Measurements from ENCODE around the gene GAPDH.

The GAPDH gene

GRCh38 chr12:6562881-6563280 lies 28.6 kb downstream of the GAPDH start:
- Histone ChIP-seq H3K4me1 (ENCODE audit: control insufficient read depth, insufficient read depth, low read length) (no peaks in the 10 kb centered on the region), H3K27ac (ENCODE audit: extremely low read depth, low read depth, low read length) (0 out of 2 replicates have a peak overlapping the region, but pooled peaks have one; percentile 24), H3K9me3 (ENCODE audit: control insufficient read depth, insufficient read depth, low read depth, low read length) (no peaks in the 10 kb centered on the region), H3K36me3 (ENCODE audit: control insufficient read depth in 2 of 2, insufficient read depth in 1 of 2, low read length in 2 of 2) (peaks cover 80 to 87% of the 10 kb centered on the region in 2 experiments), H3K4me3 (ENCODE audit: low read depth, low read length) (no peak overlapping the region)
- no peak for TF ChIP-seq ZNF544 (tag by site-specific recombination; IDR thresholded peaks at IDR 0.05)
- ChIA-PET POLR2A (interaction anchor here (1.1 kb wide), 1 partner anchor 126 kb away, joined by 4 read pairs; the partner anchor contains the start of gene ZNF384), CTCF (interaction anchor here (0.8 to 2.9 kb wide), 12 partner anchors 9 to 184 kb away, joined by 3 to 23 read pairs (median 5); no protein-coding TSS in a partner anchor)

DNA sequence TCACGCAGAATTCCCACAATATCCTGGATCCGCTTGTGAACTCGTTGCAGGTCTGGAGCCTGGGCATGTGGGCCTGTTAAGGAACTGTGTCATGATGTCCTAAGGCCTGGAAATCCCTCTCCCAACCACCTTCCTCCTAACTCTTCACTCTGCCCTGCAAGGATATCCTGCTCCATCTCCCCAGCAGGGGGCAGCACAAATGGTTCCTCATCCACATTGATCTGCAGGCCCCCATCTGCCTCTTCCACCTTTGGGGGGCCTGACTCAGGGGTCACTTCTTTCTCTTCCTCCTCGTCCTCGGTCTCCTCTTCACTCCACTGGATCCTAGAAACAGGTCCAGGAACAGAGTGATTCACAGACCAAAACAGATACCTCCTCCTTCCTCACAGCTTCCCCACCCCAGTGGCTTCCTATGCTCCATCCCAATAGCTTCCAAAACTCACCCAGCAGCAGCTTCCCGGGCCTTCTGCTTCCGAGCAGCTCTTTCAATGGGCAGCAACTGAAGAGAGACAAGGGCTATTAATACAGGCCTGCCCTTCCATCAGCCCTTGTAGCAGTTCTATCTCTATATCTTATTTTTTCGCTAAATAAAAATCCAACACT lies 29.2 kb downstream of the GAPDH start:
- POLR2A ChIA-PET: interaction anchor here (0.8 to 1.1 kb wide), 2 partner anchors 93 to 125 kb away, joined by 3 to 4 read pairs; partner anchors contain the start of genes VAMP1 and ZNF384

More for the DNA sequence above, 29.2 kb downstream of the GAPDH start:
- Histone ChIP-seq H3K36me3 (ENCODE audit: control insufficient read depth in 2 of 2, insufficient read depth in 1 of 2, low read length in 2 of 2) (peaks cover 73 to 86% of the 10 kb centered on the region in 2 experiments), H3K27ac (ENCODE audit: extremely low read depth, low read depth, low read length) (no peak overlapping the region), H3K9me3 (ENCODE audit: control insufficient read depth, insufficient read depth, low read depth, low read length) (no peaks in the 10 kb centered on the region), H3K4me3 (ENCODE audit: low read depth, low read length) (no peak overlapping the region), H3K4me1 (ENCODE audit: control insufficient read depth, insufficient read depth, low read length) (no peaks in the 10 kb centered on the region)
- CTCF ChIA-PET: interaction anchor here (0.6 to 2.9 kb wide), 17 partner anchors 9 to 306 kb away, joined by 3 to 23 read pairs (median 5); partner anchors contain the start of gene COPS7A
- TF ChIP-seq CTCF (tag by site-specific recombination; IDR thresholded peaks at IDR 0.05): peak; percentile 76; the same call in 1 of the 2 replicates
- TF ChIP-seq KLF16 (tag by site-specific recombination; IDR thresholded peaks at IDR 0.05): peak; percentile 11; the same call in 1 of the 2 replicates
- peak; percentile 67 for TF ChIP-seq ZBTB17 (tag by site-specific recombination; IDR thresholded peaks at IDR 0.05)
- TF ChIP-seq, protein P1, sequence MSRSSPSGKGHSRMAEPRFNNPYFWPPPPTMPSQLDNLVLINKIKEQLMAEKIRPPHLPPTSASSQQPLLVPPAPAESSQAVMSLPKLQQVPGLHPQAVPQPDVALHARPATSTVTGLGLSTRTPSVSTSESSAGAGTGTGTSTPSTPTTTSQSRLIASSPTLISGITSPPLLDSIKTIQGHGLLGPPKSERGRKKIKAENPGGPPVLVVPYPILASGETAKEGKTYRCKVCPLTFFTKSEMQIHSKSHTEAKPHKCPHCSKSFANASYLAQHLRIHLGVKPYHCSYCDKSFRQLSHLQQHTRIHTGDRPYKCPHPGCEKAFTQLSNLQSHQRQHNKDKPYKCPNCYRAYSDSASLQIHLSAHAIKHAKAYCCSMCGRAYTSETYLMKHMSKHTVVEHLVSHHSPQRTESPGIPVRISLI (tag by site-specific recombination; IDR thresholded peaks at IDR 0.05): no peak
- TF ChIP-seq, protein P2, sequence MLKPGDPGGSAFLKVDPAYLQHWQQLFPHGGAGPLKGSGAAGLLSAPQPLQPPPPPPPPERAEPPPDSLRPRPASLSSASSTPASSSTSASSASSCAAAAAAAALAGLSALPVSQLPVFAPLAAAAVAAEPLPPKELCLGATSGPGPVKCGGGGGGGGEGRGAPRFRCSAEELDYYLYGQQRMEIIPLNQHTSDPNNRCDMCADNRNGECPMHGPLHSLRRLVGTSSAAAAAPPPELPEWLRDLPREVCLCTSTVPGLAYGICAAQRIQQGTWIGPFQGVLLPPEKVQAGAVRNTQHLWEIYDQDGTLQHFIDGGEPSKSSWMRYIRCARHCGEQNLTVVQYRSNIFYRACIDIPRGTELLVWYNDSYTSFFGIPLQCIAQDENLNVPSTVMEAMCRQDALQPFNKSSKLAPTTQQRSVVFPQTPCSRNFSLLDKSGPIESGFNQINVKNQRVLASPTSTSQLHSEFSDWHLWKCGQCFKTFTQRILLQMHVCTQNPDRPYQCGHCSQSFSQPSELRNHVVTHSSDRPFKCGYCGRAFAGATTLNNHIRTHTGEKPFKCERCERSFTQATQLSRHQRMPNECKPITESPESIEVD (tag by site-specific recombination; IDR thresholded peaks at IDR 0.05): no peak
- TF ChIP-seq SETDB1 (IDR thresholded peaks at IDR 0.05; ENCODE audit: insufficient read length, low read length): no peak
- no peak for TF ChIP-seq ZNF174 (tag by site-specific recombination; IDR thresholded peaks at IDR 0.05)
- TF ChIP-seq, protein P3, sequence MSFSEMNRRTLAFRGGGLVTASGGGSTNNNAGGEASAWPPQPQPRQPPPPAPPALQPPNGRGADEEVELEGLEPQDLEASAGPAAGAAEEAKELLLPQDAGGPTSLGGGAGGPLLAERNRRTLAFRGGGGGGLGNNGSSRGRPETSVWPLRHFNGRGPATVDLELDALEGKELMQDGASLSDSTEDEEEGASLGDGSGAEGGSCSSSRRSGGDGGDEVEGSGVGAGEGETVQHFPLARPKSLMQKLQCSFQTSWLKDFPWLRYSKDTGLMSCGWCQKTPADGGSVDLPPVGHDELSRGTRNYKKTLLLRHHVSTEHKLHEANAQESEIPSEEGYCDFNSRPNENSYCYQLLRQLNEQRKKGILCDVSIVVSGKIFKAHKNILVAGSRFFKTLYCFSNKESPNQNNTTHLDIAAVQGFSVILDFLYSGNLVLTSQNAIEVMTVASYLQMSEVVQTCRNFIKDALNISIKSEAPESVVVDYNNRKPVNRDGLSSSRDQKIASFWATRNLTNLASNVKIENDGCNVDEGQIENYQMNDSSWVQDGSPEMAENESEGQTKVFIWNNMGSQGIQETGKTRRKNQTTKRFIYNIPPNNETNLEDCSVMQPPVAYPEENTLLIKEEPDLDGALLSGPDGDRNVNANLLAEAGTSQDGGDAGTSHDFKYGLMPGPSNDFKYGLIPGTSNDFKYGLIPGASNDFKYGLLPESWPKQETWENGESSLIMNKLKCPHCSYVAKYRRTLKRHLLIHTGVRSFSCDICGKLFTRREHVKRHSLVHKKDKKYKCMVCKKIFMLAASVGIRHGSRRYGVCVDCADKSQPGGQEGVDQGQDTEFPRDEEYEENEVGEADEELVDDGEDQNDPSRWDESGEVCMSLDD (tag by site-specific recombination; IDR thresholded peaks at IDR 0.05): 0 out of 2 replicates have a peak, but pooled peaks have one; percentile 55
- no peak for TF ChIP-seq ZNF701 (tag by site-specific recombination; IDR thresholded peaks at IDR 0.05)
- no peak for TF ChIP-seq ZNF155 (tag by site-specific recombination; IDR thresholded peaks at IDR 0.05)
- peak; percentile 82 for TF ChIP-seq PATZ1 (tag by site-specific recombination; IDR thresholded peaks at IDR 0.05)
- TF ChIP-seq ZNF792 (tag by site-specific recombination; IDR thresholded peaks at IDR 0.05): no peak
- peak; percentile 56 for TF ChIP-seq ZNF600 (tag by site-specific recombination; IDR thresholded peaks at IDR 0.05)
- TF ChIP-seq ZNF654 (tag by site-specific recombination; IDR thresholded peaks at IDR 0.05; ENCODE audit: low read depth): peak; percentile 50
- no peak for TF ChIP-seq ZNF202 (tag by site-specific recombination; IDR thresholded peaks at IDR 0.05; ENCODE audit: borderline replicate concordance)
- no peak for TF ChIP-seq ZNF830 (tag by site-specific recombination; IDR thresholded peaks at IDR 0.05; ENCODE audit: low read depth)
- TF ChIP-seq ZSCAN23 (tag by site-specific recombination; IDR thresholded peaks at IDR 0.05): no peak
